HG02943 (cell line): ENCODE data around the gene SNX8.

Experiments used
- ATAC-seq: cut with Tn5 transposase; IDR thresholded peaks from one replicate; pipeline ENCODE4 v1.9.1; 2021; ENCODE audit warnings: mild to moderate bottlenecking, low read depth, moderate library complexity; ENCODE audit not compliant: unreplicated experiment

Gene SNX8

GRCh38 chr7:2249744-2250323, 64.4 kb downstream of the SNX8 start:
- no peak for ATAC-seq

DNA sequence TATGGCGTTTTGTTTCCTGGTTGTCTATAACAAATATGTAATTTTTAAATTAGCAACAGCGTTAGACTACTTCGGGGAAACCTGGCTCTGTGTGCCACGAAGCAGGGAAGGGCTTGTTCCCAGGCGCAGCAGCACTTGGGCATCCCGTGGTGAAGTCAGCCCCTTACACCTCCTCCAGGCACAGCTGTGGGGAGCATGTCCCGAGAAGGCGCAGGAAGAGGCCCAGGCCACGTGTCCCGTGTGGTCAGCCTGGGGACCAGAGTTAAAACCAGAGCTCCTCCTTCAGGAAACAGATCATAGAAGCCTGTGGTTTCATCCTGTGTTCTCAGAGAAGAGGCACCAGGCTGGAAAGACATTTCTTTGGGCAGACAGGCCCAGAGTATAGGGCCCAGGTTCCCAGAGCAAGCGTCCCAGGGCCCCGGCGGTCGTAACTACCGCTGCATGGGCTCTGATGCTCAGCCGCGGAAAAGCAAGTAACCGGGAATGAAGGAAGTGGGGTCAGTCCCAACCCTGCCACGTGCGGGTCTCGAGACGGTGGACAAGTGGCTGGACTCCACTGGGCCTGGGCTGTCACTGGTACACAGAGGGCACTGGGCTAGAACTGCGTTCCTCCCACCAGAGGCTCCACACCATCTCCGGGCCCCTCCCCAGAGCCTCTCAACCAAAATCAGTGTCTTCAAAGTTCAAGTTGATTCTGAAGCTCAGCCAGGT, 65.1 kb downstream of the SNX8 start:
- no peak for ATAC-seq

GRCh38 chr7:2247141-2247995, 66.9 kb downstream of the SNX8 start:
- ATAC-seq: no peak

GRCh38 chr7:2245883-2246675, 68.2 kb downstream of the SNX8 start:
- ATAC-seq: no peak

DNA sequence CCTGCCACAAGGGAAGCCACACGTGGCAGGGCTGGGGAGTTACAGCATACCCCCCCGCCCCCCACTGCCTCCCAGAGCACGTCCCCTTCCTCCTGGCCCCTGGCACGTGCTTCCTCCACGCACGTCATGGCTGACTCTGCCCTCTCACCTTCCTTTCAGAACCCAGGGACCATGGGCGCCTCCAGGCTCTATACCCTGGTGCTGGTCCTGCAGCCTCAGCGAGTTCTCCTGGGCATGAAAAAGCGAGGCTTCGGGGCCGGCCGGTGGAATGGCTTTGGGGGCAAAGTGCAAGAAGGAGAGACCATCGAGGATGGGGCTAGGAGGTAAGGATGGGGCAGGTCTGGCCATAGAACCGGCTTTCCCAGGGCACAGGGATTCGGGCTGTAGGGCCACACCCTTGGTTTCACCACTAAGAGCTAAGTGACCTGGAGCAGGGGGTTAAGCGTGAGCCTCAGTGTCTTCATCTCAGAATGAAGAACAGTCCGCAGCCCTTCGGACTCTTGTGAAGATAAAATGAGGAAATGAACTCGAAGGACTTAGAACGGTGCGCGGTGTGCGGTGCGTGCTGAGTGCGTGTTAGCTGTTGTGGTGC, 69.7 kb downstream of the SNX8 start:
- no peak for ATAC-seq

DNA sequence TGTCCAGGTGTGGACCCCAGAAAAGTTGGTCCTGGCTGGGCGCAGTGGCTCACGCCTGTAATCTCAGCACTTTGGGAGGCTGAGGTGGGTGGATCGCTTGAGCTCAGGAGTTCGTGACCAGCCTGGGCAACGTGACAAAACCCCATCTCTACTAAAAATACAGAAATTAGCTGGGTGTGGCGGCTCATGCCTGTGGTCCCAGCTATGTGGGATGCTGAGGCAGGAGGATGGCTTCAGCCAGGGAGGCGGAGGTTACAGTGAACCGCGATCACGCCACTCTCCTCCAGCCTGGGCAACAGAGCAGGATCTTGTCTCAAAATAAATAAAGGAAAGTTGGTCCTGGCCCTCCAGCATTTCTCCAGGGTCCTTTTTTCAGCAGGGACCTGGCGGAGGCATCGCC, 70.8 kb downstream of the SNX8 start:
- ATAC-seq: no peak

GRCh38 chr7:2242541-2243429, 71.5 kb downstream of the SNX8 start:
- peak; percentile 27 for ATAC-seq

DNA sequence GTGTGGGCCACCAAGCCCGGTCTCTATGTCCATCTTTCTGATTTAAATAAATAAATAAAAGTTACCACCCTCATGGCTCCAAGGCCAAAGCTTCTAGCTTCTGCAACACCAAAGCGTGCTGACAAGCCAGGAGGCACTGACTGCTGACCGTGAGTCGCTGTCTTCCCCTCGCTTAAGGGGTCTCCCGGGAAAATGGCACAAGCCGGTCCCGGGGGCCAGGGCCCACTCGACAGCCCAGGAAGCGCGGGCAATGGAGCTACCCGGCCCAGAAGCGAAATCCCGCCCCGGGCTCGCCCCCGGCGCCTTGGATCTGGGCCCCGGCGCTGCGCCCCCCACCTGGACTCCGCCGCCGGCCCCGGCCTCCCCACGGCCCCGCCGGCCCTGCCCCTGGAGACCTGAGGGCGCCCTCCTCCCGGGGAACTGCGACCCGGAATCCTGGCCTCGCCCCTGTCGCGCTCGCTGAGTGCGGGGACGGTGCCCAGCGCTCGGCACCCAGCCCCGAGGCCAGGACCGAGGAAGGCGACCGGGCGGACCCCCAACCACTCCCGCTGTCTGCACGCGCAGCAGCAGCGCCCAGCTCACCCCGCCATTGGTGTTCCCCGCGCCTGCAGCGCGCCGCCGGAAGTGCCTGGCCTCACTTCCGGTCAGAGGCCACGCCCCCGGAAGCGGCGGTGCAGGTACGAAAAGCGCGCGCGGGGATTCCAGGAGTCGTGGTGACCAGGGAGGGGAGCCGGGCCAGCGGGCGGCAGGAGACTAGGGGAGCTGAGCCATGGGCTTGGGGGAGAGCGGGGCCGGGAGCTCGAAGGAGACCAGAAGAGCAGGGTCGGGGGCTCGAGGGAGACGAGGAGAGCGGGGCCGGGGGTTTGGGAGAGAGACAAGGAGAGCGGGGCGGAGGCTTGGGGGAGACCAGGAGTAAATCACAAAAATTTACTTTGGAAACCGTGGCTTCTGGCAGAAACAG, 72.4 kb downstream of the SNX8 start, which contains the start of the genes MRM2 and NUDT1:
Gene MRM2, minus strand, starts transcription at position 626 of the 961 bp plus-strand sequence. Its CDS starts 36 bp downstream, at position 590.
Gene NUDT1, plus strand, starts transcription at position 647 of the 961 bp plus-strand sequence. CDS start 2,349 bp downstream, outside the sequence.
- peak; percentile 55 for ATAC-seq

GRCh38 chr7:2239242-2239641, 75.0 kb downstream of the SNX8 start:
- no peak for ATAC-seq

- ATAC-seq: no peak
Measured at GRCh38 chr7:2237109-2237602, 77.1 kb downstream of the SNX8 start.

GRCh38 chr7:2233926-2234325, 80.3 kb downstream of the SNX8 start:
- ATAC-seq: no peak

DNA sequence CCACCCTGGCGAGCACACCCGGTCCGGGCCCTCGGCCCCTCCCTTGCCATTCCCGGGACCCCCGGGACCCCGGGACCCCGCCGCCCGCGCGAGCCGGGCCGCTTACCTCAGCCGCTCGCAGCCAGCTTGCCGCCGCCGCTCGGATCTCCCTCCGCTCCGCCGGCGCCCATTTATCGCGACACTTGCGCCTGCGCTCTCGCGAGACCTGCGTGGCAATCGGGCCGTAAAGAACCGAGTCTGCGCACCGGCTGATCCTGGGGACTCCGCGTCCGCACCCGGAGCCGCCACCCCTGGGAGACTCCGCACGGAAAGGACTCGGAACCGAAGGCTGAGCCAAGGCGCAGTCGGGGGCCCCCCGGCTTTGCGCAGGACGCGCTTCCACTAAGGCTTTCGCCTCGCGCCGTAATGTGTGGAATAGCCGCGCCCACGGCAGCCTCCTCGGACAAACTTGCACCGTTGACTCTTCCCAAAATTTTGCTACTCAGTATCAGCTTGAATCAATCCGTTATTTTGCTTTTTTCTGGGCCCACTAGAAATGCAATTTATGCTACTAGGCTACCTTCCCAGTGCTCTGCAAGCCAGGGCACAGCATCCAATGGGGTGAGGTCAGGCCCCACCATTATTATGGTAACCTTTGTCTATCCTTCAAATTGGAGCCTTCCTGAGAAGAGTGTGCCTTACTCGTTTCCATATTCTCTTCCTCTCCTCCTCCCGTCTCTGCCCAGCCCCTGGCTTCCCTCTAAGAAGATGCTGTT, 81.3 kb downstream of the SNX8 start, which contains the start of gene MAD1L1:
Gene MAD1L1, minus strand, starts transcription at position 180 of the 755 bp plus-strand sequence. CDS start 2,812 bp downstream, outside the sequence.
- peak; percentile 58 for ATAC-seq

DNA sequence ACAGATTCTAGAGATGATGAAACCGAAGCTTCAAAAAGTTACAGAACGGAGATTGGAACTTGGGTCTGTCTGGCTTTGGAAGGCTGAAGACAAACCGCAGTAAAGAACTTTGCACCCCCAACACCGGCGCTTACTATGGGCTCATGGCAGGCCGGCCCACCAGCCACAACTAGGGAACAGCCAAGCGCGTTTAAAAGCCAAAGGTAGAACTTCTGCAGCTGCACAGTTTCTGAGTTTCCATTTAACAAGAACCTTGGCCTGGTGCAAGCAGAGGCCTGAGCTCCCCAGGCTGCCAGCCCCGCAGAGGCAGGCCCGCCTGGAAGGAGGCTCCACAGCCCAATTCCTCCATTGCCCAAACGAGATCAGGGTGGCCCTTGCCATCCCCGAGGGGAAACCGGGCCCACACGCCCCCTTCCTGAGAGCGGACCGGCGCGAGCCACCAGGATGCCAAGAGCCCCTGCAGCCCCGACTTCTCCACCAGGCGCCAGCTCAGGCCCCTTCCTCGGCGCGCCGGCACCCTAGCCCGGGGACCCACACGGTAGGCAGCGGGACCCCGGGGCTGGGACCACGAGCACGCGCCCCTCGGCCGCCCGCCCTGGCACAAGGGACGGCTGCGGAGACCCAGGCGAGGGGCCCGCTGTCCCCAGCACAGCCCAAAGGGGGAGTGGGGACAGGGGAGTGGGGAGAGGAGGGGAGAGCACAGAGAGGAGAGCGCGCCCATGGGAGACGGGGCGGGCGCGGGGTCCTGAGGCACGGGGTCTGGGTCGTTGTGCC, 82.1 kb downstream of the SNX8 start:
- peak; percentile 36 for ATAC-seq

GRCh38 chr7:2230882-2231281, 83.4 kb downstream of the SNX8 start:
- ATAC-seq: no peak

- ATAC-seq: no peak
Measured at GRCh38 chr7:2230226-2230625, 84.0 kb downstream of the SNX8 start.

DNA sequence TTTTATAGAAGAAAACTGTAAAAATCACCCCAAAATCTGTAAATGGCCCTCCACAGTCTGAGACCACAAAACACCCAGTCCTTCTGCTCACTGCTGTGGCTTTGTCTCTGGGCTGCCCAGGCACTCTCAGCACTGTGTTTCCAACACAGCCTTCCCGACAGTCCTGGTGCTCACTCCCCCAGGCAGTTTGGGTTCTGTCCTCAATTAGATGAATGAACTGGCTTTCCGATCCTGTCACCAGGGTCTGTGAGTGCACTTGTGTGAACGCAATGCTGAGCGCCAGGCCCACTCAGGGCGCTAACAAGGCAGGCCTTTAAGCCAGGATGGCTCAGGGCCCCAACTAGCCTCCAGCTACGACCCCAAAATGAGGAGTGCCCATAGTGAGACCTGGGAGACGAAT, 84.8 kb downstream of the SNX8 start:
- no peak for ATAC-seq
